H1 (cell line): ENCODE results near the gene C12orf75.

Source experiments
- ATF2 ChIP-seq: IDR thresholded peaks from 2 replicates; pipeline ENCODE4 v1.6.1; 2012; ENCODE audit warnings: low read length, inconsistent platforms
- CBX8 ChIP-seq: fragments of 300-800, 300-1000 bp; sonication (generic); IDR thresholded peaks from 2 replicates; pipeline ENCODE4 v1.7.1; 2016; ENCODE audit warnings: low read depth, low read length, borderline replicate concordance
- CTCF ChIP-seq, 3 experiments: IDR thresholded peaks; 1 replicate in 2 of 3; 2 replicates in 1 of 3; pipeline versions ENCODE4 v1.5.1 to v1.6.1; 2011; ENCODE audit warnings: low read length in 3 of 3, mild to moderate bottlenecking in 3 of 3, inconsistent platforms in 2 of 3, low read depth in 1 of 3, moderate library complexity in 1 of 3; ENCODE audit not compliant: insufficient read depth in 1 of 3; ENCODE audit errors: control extremely low read depth in 1 of 3
- EP300 ChIP-seq, 2 experiments: IDR thresholded peaks; 1 replicate in 1 of 2; 2 replicates in 1 of 2; pipeline ENCODE4 v1.6.1; 2011 to 2012; ENCODE audit warnings: low read depth in 2 of 2, low read length in 2 of 2, mild to moderate bottlenecking in 2 of 2, borderline replicate concordance in 1 of 2, inconsistent platforms in 1 of 2, moderate library complexity in 1 of 2
- EZH2 ChIP-seq: fragments of 200-600 bp; sonication (generic); IDR thresholded peaks from 2 replicates; pipeline ENCODE4 v1.7.1; 2012; ENCODE audit warnings: low read depth, mild to moderate bottlenecking, moderate library complexity, low read length, inconsistent platforms; ENCODE audit not compliant: severe bottlenecking
- FOSL1 ChIP-seq: IDR thresholded peaks from 2 replicates; pipeline ENCODE4 v1.6.1; 2011; ENCODE audit warnings: mild to moderate bottlenecking, low read depth, low read length, moderate library complexity; ENCODE audit not compliant: insufficient read depth
- JUN ChIP-seq: IDR thresholded peaks from 2 replicates; pipeline ENCODE4 v1.6.1; 2011; ENCODE audit warnings: low read depth, mild to moderate bottlenecking, improper control_type of control experiment, low read length
- JUND ChIP-seq: IDR thresholded peaks from 2 replicates; pipeline ENCODE4 v1.6.1; 2011; ENCODE audit warnings: mild to moderate bottlenecking, improper control_type of control experiment, low read length
- MAFK ChIP-seq: IDR thresholded peaks from 2 replicates; pipeline ENCODE4 v1.6.1; 2012; ENCODE audit warnings: low read depth, mild to moderate bottlenecking, improper control_type of control experiment, low read length
- PHF8 ChIP-seq: fragments of 200-600 bp; sonication (generic); conservative IDR thresholded peaks from 2 replicates; pipeline ENCODE4 v1.7.1; 2012; ENCODE audit warnings: low read depth, mild to moderate bottlenecking, inconsistent platforms, low read length, moderate library complexity
- POLR2A ChIP-seq, 2 experiments: IDR thresholded peaks; 1 replicate in 1 of 2; 2 replicates in 1 of 2; pipeline ENCODE4 v1.6.1; 2011; ENCODE audit warnings: low read depth in 2 of 2, low read length in 2 of 2, mild to moderate bottlenecking in 2 of 2; ENCODE audit errors: control extremely low read depth in 1 of 2
- POLR2AphosphoS5 ChIP-seq: IDR thresholded peaks from 2 replicates; pipeline ENCODE4 v1.6.1; 2011; ENCODE audit warnings: low read depth, low read length
- TCF12 ChIP-seq: IDR thresholded peaks from 2 replicates; pipeline ENCODE4 v1.6.1; 2011; ENCODE audit warnings: low read depth, mild to moderate bottlenecking, low read length
- TEAD4 ChIP-seq: IDR thresholded peaks from 2 replicates; pipeline ENCODE4 v1.6.1; 2012; ENCODE audit warnings: low read depth, low read length, inconsistent platforms, mixed read lengths

GRCh38 chr12:105398930-105399329, 68.4 kb downstream of the C12orf75 start:
- TF ChIP-seq CTCF (IDR thresholded peaks at IDR 0.05; ENCODE audit: control extremely low read depth in 1 of 3, insufficient read depth in 1 of 3, low read depth in 1 of 3, low read length in 3 of 3): no peak
- no peak for TF ChIP-seq JUND
- TF ChIP-seq TEAD4: no peak
- TF ChIP-seq MAFK: no peak
- TF ChIP-seq POLR2AphosphoS5: no peak
- TF ChIP-seq CBX8: no peak
- TF ChIP-seq JUN: no peak
- no peak for TF ChIP-seq POLR2A (IDR thresholded peaks at IDR 0.05; ENCODE audit: control extremely low read depth in 1 of 2, low read depth in 2 of 2, low read length in 2 of 2)
- no peak for TF ChIP-seq EP300 (IDR thresholded peaks at IDR 0.05; ENCODE audit: borderline replicate concordance in 1 of 2, low read depth in 2 of 2, low read length in 2 of 2)
- no peak for TF ChIP-seq TCF12
- no peak for TF ChIP-seq ATF2
- no peak for TF ChIP-seq FOSL1
- TF ChIP-seq EZH2: no peak
- no peak for TF ChIP-seq PHF8
